CD4-positive, alpha-beta T cell (primary cell): ENCODE data around the gene MED12L. TPM values are rescaled to one million over a fixed set of nuclear protein-coding genes. Genes with fewer than 3 reads are reported as not detected.

ENCODE experiments used
- ATAC-seq: fragments of 200-7000 bp; cut with Tn5 transposase; one replicate; pipeline ENCODE4 v1.10.0; 2022; ENCODE audit warnings: mild to moderate bottlenecking; ENCODE audit not compliant: poor library complexity
- CTCF ChIA-PET: fragments of 350-600 bp; sonication (Branson Sonifier 250); formaldehyde crosslinking; loops from one replicate; lab custom pipeline; 2021; ENCODE audit warnings: antibody characterized with exemption, inconsistent platforms; lab: Charles Lee
- POLR2A ChIA-PET: fragments of 350-600 bp; sonication (Branson Sonifier 250); formaldehyde crosslinking; loops from one replicate; lab custom pipeline; 2021; ENCODE audit warnings: antibody characterized with exemption, inconsistent platforms; lab: Charles Lee
- DNase-seq, 14 experiments: peaks; one replicate each; pipeline ENCODE4 v3.0.0-alpha.2; 2013 to 2020; ENCODE audit warnings: mixed read lengths in 2 of 14
- H3K27ac ChIP-seq, 2 donors: one replicate each; pipeline versions ENCODE4 v1.5.1 to v1.7.0; 2013; ENCODE audit warnings: low read length in 2 of 2, low read depth in 1 of 2, mild to moderate bottlenecking in 1 of 2
- H3K27me3 ChIP-seq, 2 experiments: 1 replicate in 1 of 2; 2 replicates in 1 of 2; pipeline versions ENCODE4 v1.6.1 to v1.7.0; 2013; ENCODE audit warnings: low read length in 2 of 2, control low read depth in 1 of 2, mild to moderate bottlenecking in 1 of 2, moderate library complexity in 1 of 2; ENCODE audit not compliant: insufficient read depth in 2 of 2, control insufficient read depth in 1 of 2
- H3K36me3 ChIP-seq: one replicate; pipeline ENCODE4 v1.6.1; 2013; ENCODE audit warnings: low read length, control low read depth; ENCODE audit not compliant: insufficient read depth
- H3K4me1 ChIP-seq: one replicate; pipeline ENCODE4 v1.6.1; 2013; ENCODE audit warnings: low read length, control low read depth; ENCODE audit not compliant: insufficient read depth
- H3K4me3 ChIP-seq: one replicate; pipeline ENCODE4 v1.5.1; 2013; ENCODE audit warnings: mild to moderate bottlenecking, low read length, moderate library complexity
- H3K9me3 ChIP-seq, 2 experiments: 1 replicate in 1 of 2; 2 replicates in 1 of 2; pipeline versions ENCODE4 v1.6.1 to v1.7.0; 2013; ENCODE audit warnings: low read length in 2 of 2, mild to moderate bottlenecking in 2 of 2, control low read depth in 1 of 2, moderate library complexity in 1 of 2; ENCODE audit not compliant: control insufficient read depth in 1 of 2, insufficient read depth in 1 of 2
- H3K27ac Mint-ChIP-seq: one replicate; pipeline ENCODE4 v1.8.0; 2020; ENCODE audit warnings: mixed read lengths
- H3K27me3 Mint-ChIP-seq: one replicate; pipeline ENCODE4 v1.8.0; 2021; ENCODE audit warnings: mixed read lengths
- H3K36me3 Mint-ChIP-seq: one replicate; pipeline ENCODE4 v1.8.0; 2021; ENCODE audit warnings: low read depth, mixed read lengths
- H3K4me1 Mint-ChIP-seq: one replicate; pipeline ENCODE4 v1.8.0; 2021; ENCODE audit warnings: low read depth, mixed read lengths
- H3K4me3 Mint-ChIP-seq: one replicate; pipeline ENCODE4 v1.8.0; 2020; ENCODE audit warnings: mild to moderate bottlenecking, mixed read lengths
- H3K9me3 Mint-ChIP-seq: one replicate; pipeline ENCODE4 v1.8.0; 2020; ENCODE audit warnings: mixed read lengths
- CTCF ChIP-seq: fragments of 200-600 bp; IDR thresholded peaks from one replicate; pipeline ENCODE4 v1.8.0; 2022; ENCODE audit warnings: antibody characterized with exemption, mild to moderate bottlenecking
- intact Hi-C, 2 experiments: fragments of 100-400 bp; cut with DNase I in 1 of 2; cut with micrococcal nuclease in 1 of 2; formaldehyde crosslinking; loops; one replicate each; pipeline versions ENCODE4 v1.15.1 to v1.9.0; 2023 to 2025; cut with DNase I, micrococcal nuclease
- total RNA-seq, 174 experiments: library from RNA in 2 of 174; stranded (reverse) in 2 of 174; gene quantifications; one replicate each; pipeline ENCODE4 v1.2.3 and lab custom pipeline; 2021 to 2026

MED12L gene
- total RNA-seq, 2 experiments from 2014 or later = 0.39 to 0.49 TPM

- no peak for ATAC-seq
- DNase-seq = no peak
- Mint-ChIP-seq H3K4me3 (no peak overlapping the region), H3K9me3 (no peaks in the 10 kb centered on the region), H3K4me1 (no peaks in the 10 kb centered on the region), H3K27ac (no peak overlapping the region), H3K36me3 (no peaks in the 10 kb centered on the region), H3K27me3 (no peaks in the 10 kb centered on the region)
- Histone ChIP-seq H3K4me1 (no peaks in the 10 kb centered on the region), H3K27ac (no peak overlapping the region), H3K36me3 (no peaks in the 10 kb centered on the region), H3K4me3 (no peak overlapping the region), H3K27me3 (no peaks in the 10 kb centered on the region), H3K9me3 (no peaks in the 10 kb centered on the region)
- CTCF ChIA-PET = interaction anchor here (4.0 kb wide), 1 partner anchor 121 kb away, joined by 13 read pairs; no protein-coding TSS in a partner anchor
- TF ChIP-seq CTCF = no peak
- POLR2A ChIA-PET = no interaction called here
- intact Hi-C loops = loop anchor here in 1 of 2 experiments (10.0 kb wide), 1 partner anchor 365 kb away; no protein-coding TSS in a partner anchor
These were observed 204.0 kb downstream of the MED12L start for GRCh38 chr3:151289445-151289844.

GRCh38 chr3:151290673-151291072, 205.2 kb downstream of the MED12L start:
- H3K27ac Mint-ChIP-seq = no peak overlapping the region
- ATAC-seq (no peak), DNase-seq (no peak)
- no peaks in the 10 kb centered on the region for H3K36me3 Mint-ChIP-seq
- Histone ChIP-seq H3K36me3 (no peaks in the 10 kb centered on the region), H3K27ac (no peak overlapping the region), H3K27me3 (no peaks in the 10 kb centered on the region), H3K9me3 (no peaks in the 10 kb centered on the region), H3K4me3 (no peak overlapping the region), H3K4me1 (no peaks in the 10 kb centered on the region)
- H3K4me1 Mint-ChIP-seq = no peaks in the 10 kb centered on the region
- H3K27me3 Mint-ChIP-seq = peaks cover 9% of the 10 kb centered on the region
- TF ChIP-seq CTCF = no peak
- ChIA-PET POLR2A (no interaction called here), CTCF (no interaction called here)
- H3K9me3 Mint-ChIP-seq = no peaks in the 10 kb centered on the region
- H3K4me3 Mint-ChIP-seq = no peak overlapping the region
- intact Hi-C loops = no loop called here

GRCh38 chr3:151293127-151293526, 207.7 kb downstream of the MED12L start:
- ATAC-seq (no peak), DNase-seq (no peak)
- Histone ChIP-seq H3K4me1 (no peaks in the 10 kb centered on the region), H3K36me3 (no peaks in the 10 kb centered on the region), H3K9me3 (no peaks in the 10 kb centered on the region), H3K27me3 (no peaks in the 10 kb centered on the region), H3K4me3 (no peak overlapping the region), H3K27ac (no peak overlapping the region)
- no peak for TF ChIP-seq CTCF
- POLR2A ChIA-PET = no interaction called here
- Mint-ChIP-seq H3K4me3 (no peak overlapping the region), H3K4me1 (no peaks in the 10 kb centered on the region), H3K27ac (no peak overlapping the region), H3K9me3 (no peaks in the 10 kb centered on the region), H3K36me3 (no peaks in the 10 kb centered on the region), H3K27me3 (peaks cover 11% of the 10 kb centered on the region)
- intact Hi-C loops = no loop called here
- CTCF ChIA-PET = no interaction called here
